HS-5 (cell line): Measurements from ENCODE around the gene SYT17.

ENCODE experiments used
- DNase-seq: peaks from one replicate; pipeline ENCODE4 v3.0.0-alpha.2; 2012; ENCODE audit warnings: low read depth

SYT17 gene

GRCh38 chr16:19305443-19305842, 137.4 kb downstream of the SYT17 start:
- no peak for DNase-seq

- DNase-seq, result no peak
Measured at GRCh38 chr16:19307587-19308241, 139.7 kb downstream of the SYT17 start.

- no peak for DNase-seq
Measured at GRCh38 chr16:19308392-19308791, 140.4 kb downstream of the SYT17 start.

GRCh38 chr16:19309178-19309577, 141.1 kb downstream of the SYT17 start:
- DNase-seq, result no peak

- no peak for DNase-seq
Measured at GRCh38 chr16:19314718-19315425, 146.8 kb downstream of the SYT17 start.

GRCh38 chr16:19315889-19316433, 147.9 kb downstream of the SYT17 start:
- DNase-seq, result no peak

- DNase-seq, result no peak
Measured at GRCh38 chr16:19316846-19317245, 148.8 kb downstream of the SYT17 start.
